ENCODE measurements around the gene LYSMD3.

GRCh38 chr5:90477621-90478215 lies 51.7 kb downstream of the LYSMD3 start:
- TF ChIP-seq POLR2A (IDR thresholded peaks at IDR 0.05): no peak
- TF ChIP-seq POLR2AphosphoS5 (IDR thresholded peaks at IDR 0.05): no peak
- no peak for TF ChIP-seq CTCF (IDR thresholded peaks at IDR 0.05)
